IMR-90 (cell line): ENCODE results near the gene NAPB. TPM values are rescaled to one million over a fixed set of nuclear protein-coding genes. Genes with fewer than 3 reads are reported as not detected.

Experiments
- ATAC-seq: fragments of 200-7000 bp; cut with Tn5 transposase; 2 replicates; pipeline ENCODE4 v1.9.1; 2020; ENCODE audit warnings: low read depth, mild to moderate bottlenecking, moderate library complexity
- BruUV-seq: library from RNA; stranded (reverse); fragments of 400-500 nt; replicated peaks from 2 replicates; lab custom pipeline; 2021; lab: Mats Ljungman, UMichigan
- CTCF ChIA-PET: fragments of 300-600 bp; formaldehyde crosslinking; extraction: SDS; loops from one replicate; lab custom pipeline; 2021; ENCODE audit warnings: antibody characterized with exemption; lab: Yijun Ruan, JAX
- POLR2A ChIA-PET: fragments of 300-600 bp; sonication (Branson Sonifier 250); formaldehyde crosslinking; loops from one replicate; lab custom pipeline; 2022; ENCODE audit warnings: antibody characterized with exemption; ENCODE audit not compliant: unreplicated experiment; lab: Charles Lee
- DNase-seq: peaks from one replicate; pipeline ENCODE4 v3.0.0; 2013
- H2AFZ ChIP-seq: replicated peaks from 2 replicates; pipeline ENCODE3; 2013; ENCODE audit warnings: low read length, mild to moderate bottlenecking; ENCODE audit not compliant: poor library complexity
- H2AK5ac ChIP-seq: 2 replicates; pipeline ENCODE4 v1.6.1; 2013; ENCODE audit warnings: low read depth, low read length, inconsistent platforms
- H2AK9ac ChIP-seq: replicated peaks from 2 replicates; pipeline ENCODE3; 2013; ENCODE audit warnings: mild to moderate bottlenecking, low read depth, low read length, moderate library complexity; ENCODE audit not compliant: poor library complexity
- H2BK120ac ChIP-seq: 2 replicates; pipeline ENCODE4 v1.6.1; 2013; ENCODE audit warnings: low read depth, low read length, inconsistent platforms
- H2BK15ac ChIP-seq: 3 replicates; pipeline ENCODE4 v1.6.1; 2013; ENCODE audit warnings: low read depth, low read length, inconsistent platforms
- H2BK20ac ChIP-seq: 2 replicates; pipeline ENCODE4 v1.6.1; 2013; ENCODE audit warnings: low read depth, mild to moderate bottlenecking, inconsistent platforms, low read length, moderate library complexity
- H2BK5ac ChIP-seq: 2 replicates; pipeline ENCODE4 v1.6.1; 2013; ENCODE audit warnings: mild to moderate bottlenecking, low read depth, low read length, inconsistent platforms; ENCODE audit not compliant: poor library complexity, severe bottlenecking
- H3K14ac ChIP-seq: replicated peaks from 2 replicates; pipeline ENCODE4 v1.6.1; 2013; ENCODE audit warnings: low read depth, low read length, inconsistent platforms
- H3K18ac ChIP-seq: 2 replicates; pipeline ENCODE4 v1.6.1; 2013; ENCODE audit warnings: low read depth, low read length, control low read depth
- H3K23ac ChIP-seq: 2 replicates; pipeline ENCODE4 v1.6.1; 2013; ENCODE audit warnings: low read depth, low read length, inconsistent platforms
- H3K27ac ChIP-seq: 2 replicates; pipeline ENCODE4 v1.5.1; 2013; ENCODE audit warnings: mild to moderate bottlenecking, control low read depth, low read length; ENCODE audit not compliant: insufficient read depth
- H3K27me3 ChIP-seq: 2 replicates; pipeline ENCODE4 v1.6.1; 2013; ENCODE audit warnings: low read length; ENCODE audit not compliant: control insufficient read depth, insufficient read depth
- H3K36me3 ChIP-seq: 2 replicates; pipeline ENCODE4 v1.6.1; 2013; ENCODE audit warnings: low read length, mixed read lengths; ENCODE audit not compliant: control insufficient read depth, insufficient read depth
- H3K4ac ChIP-seq: 2 replicates; pipeline ENCODE4 v1.6.1; 2013; ENCODE audit warnings: low read depth, low read length, inconsistent platforms
- H3K4me1 ChIP-seq: 2 replicates; pipeline ENCODE4 v1.6.1; 2013; ENCODE audit warnings: low read length, mixed read lengths; ENCODE audit not compliant: control insufficient read depth, insufficient read depth
- H3K4me2 ChIP-seq: 2 replicates; pipeline ENCODE4 v1.6.1; 2013; ENCODE audit warnings: low read depth, mild to moderate bottlenecking, control low read depth, low read length, moderate library complexity
- H3K4me3 ChIP-seq: 2 replicates; pipeline ENCODE4 v1.5.1; 2013; ENCODE audit warnings: low read depth, mild to moderate bottlenecking, control low read depth, low read length, moderate library complexity; ENCODE audit not compliant: insufficient read depth
- H3K56ac ChIP-seq: 2 replicates; pipeline ENCODE4 v1.6.1; 2013; ENCODE audit warnings: low read length, inconsistent platforms; ENCODE audit not compliant: insufficient read depth; ENCODE audit errors: extremely low read depth
- H3K79me1 ChIP-seq, 2 experiments: 2 replicates each; pipeline ENCODE4 v1.6.1; 2013; ENCODE audit warnings: low read length in 2 of 2, inconsistent platforms in 1 of 2, low read depth in 1 of 2
- H3K9ac ChIP-seq: 2 replicates; pipeline ENCODE4 v1.6.1; 2013; ENCODE audit warnings: low read depth, low read length, control low read depth
- H3K9me1 ChIP-seq: 2 replicates; pipeline ENCODE4 v1.6.1; 2013; ENCODE audit warnings: low read length, inconsistent platforms; ENCODE audit not compliant: insufficient read depth
- H3K9me3 ChIP-seq: 2 replicates; pipeline ENCODE4 v1.6.1; 2013; ENCODE audit warnings: low read length; ENCODE audit not compliant: control insufficient read depth, insufficient read depth
- H4K20me1 ChIP-seq: 2 replicates; pipeline ENCODE4 v1.6.1; 2013; ENCODE audit warnings: low read length, inconsistent platforms; ENCODE audit not compliant: insufficient read depth
- H4K5ac ChIP-seq: 2 replicates; pipeline ENCODE4 v1.6.1; 2013; ENCODE audit warnings: mild to moderate bottlenecking, low read depth, low read length, control low read depth
- H4K8ac ChIP-seq, 2 experiments: 2 replicates each; pipeline ENCODE4 v1.6.1; 2013; ENCODE audit warnings: low read depth in 2 of 2, low read length in 2 of 2, control low read depth in 1 of 2, inconsistent platforms in 1 of 2
- H4K91ac ChIP-seq: 2 replicates; pipeline ENCODE4 v1.6.1; 2013; ENCODE audit warnings: low read depth, low read length, inconsistent platforms; ENCODE audit not compliant: insufficient read depth
- BHLHE40 ChIP-seq: fragments of 150-350 bp; IDR thresholded peaks from 2 replicates; pipeline ENCODE4 v1.6.1; 2016; ENCODE audit warnings: mild to moderate bottlenecking, low read depth, low read length
- CHD1 ChIP-seq: IDR thresholded peaks from 2 replicates; pipeline ENCODE4 v1.6.1; 2012; ENCODE audit warnings: low read depth, low read length, improper control_type of control experiment
- MAFK ChIP-seq: IDR thresholded peaks from 2 replicates; pipeline ENCODE4 v1.6.1; 2012; ENCODE audit warnings: low read depth, low read length, improper control_type of control experiment
- MXI1 ChIP-seq: IDR thresholded peaks from 2 replicates; pipeline ENCODE4 v1.6.1; 2012; ENCODE audit warnings: low read depth, mild to moderate bottlenecking, low read length, moderate library complexity, borderline replicate concordance
- POLR2A ChIP-seq: IDR thresholded peaks from 2 replicates; pipeline ENCODE4 v1.6.1; 2012; ENCODE audit warnings: mild to moderate bottlenecking, low read depth, low read length
- RCOR1 ChIP-seq: IDR thresholded peaks from 2 replicates; pipeline ENCODE4 v1.6.1; 2012; ENCODE audit warnings: mild to moderate bottlenecking, low read length, improper control_type of control experiment; ENCODE audit not compliant: insufficient replicate concordance
- RFX5 ChIP-seq: IDR thresholded peaks from 2 replicates; pipeline ENCODE4 v1.8.0; 2012; ENCODE audit warnings: low read depth, mild to moderate bottlenecking, low read length, moderate library complexity
- WGBS, 2 experiments: methylation state at CpG; one replicate each; pipeline versions ENCODE4 v1.1.5 to v1.1.7; 2013; ENCODE audit warnings: missing lambda C conversion rate in 2 of 2; ENCODE audit not compliant: insufficient read length in 1 of 2; ENCODE audit errors: extremely low coverage in 2 of 2; 5-methylcytosine and 5-hydroxymethylcytosine counted together
- dilution Hi-C: fragments of 300-500 bp; cut with HindIII; formaldehyde crosslinking; loops from one replicate; pipeline ENCODE4 v1.14.3; 2018; ENCODE audit warnings: low sequenced_read_pairs; ENCODE audit not compliant: unreplicated experiment
- in situ Hi-C: fragments of 300-500 bp; cut with MboI; formaldehyde crosslinking; loops from 3 replicates; pipeline ENCODE4 v1.14.3; 2019; ENCODE audit warnings: low sequenced_read_pairs, inconsistent platforms, mixed read lengths
- intact Hi-C: fragments of 100-400 bp; cut with micrococcal nuclease; formaldehyde crosslinking; loops from 2 replicates; pipeline ENCODE4 v1.10.0; 2022
- polyA plus RNA-seq, 3 experiments: library from polyadenylated mRNA; depleted of rRNA; stranded (reverse); fragments of >200 nt; gene quantifications; 2 replicates each; pipeline ENCODE4 v1.2.3, GENCODE V29; 2012; ENCODE audit warnings: low replicate concordance in 1 of 3
- total RNA-seq: library from RNA; depleted of rRNA; stranded (reverse); fragments of >200 nt; gene quantifications from 2 replicates; pipeline ENCODE4 v1.2.3, GENCODE V29; 2012
- TF ChIP-seq, protein P1 (sequence below): fragments of 150-350 bp; IDR thresholded peaks from 2 replicates; pipeline ENCODE4 v1.6.1; 2017; ENCODE audit warnings: mild to moderate bottlenecking, antibody characterized with exemption, low read length, low read depth
- TF ChIP-seq, protein P2 (sequence below): conservative IDR thresholded peaks from 2 replicates; pipeline ENCODE4 v1.5.1; 2012; ENCODE audit warnings: mild to moderate bottlenecking, low read depth, low read length, improper control_type of control experiment

NAPB gene
- total and polyA plus RNA-seq, 2 of the 4 experiments (the other 2 are of a cell fraction) = 4.4 to 5.2 TPM

DNA sequence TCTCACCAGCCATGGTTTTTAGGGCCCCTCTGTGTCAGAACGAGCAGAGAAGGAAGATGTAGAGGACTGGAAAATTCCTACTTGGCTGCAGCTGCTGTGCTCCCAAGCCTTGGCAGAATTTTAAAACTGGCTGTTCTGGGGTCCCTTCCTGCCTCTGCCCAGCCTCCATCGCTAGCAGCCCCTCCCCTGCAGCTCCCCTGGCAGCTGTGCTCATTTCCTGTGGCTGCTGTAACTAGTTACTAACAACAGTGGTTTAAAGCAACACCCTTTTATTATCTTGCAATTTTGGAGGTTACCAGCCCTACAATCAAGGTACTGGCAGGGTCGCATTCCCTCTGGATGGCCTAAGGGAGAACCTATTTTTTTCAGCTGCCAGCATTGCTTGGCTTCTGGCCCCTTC, 35.1 kb upstream of the NAPB start:
- Histone ChIP-seq H3K27ac (no peak overlapping the region), H3K4me3 (no peak overlapping the region), H2AFZ (no peak overlapping the region), H2AK9ac (no peak overlapping the region), H2BK20ac (no peak overlapping the region), H4K91ac (no peak overlapping the region), H3K9ac (no peak overlapping the region), H3K27me3 (peaks cover 6% of the 10 kb centered on the region), H3K9me1 (no peaks in the 10 kb centered on the region; the same call in 1 of the 2 replicates), H3K9me3 (no peaks in the 10 kb centered on the region), H3K4me1 (no peaks in the 10 kb centered on the region), H2BK15ac (no peak overlapping the region), H3K14ac (no peak overlapping the region), H3K56ac (no peak overlapping the region), H3K4me2 (no peak overlapping the region), H4K20me1 (no peaks in the 10 kb centered on the region), H4K8ac (no peak overlapping the region), H3K18ac (no peak overlapping the region), H4K5ac (no peak overlapping the region), H2AK5ac (no peak overlapping the region), H2BK120ac (no peak overlapping the region), H3K4ac (no peak overlapping the region), H3K36me3 (no peaks in the 10 kb centered on the region), H3K79me1 (no peaks in the 10 kb centered on the region), H3K23ac (no peak overlapping the region), H2BK5ac (no peak overlapping the region)
- no peak for TF ChIP-seq RCOR1
- TF ChIP-seq CHD1 = no peak
- no peak for TF ChIP-seq MXI1
- TF ChIP-seq RFX5 = no peak
- no peak for TF ChIP-seq BHLHE40
- TF ChIP-seq, protein P1, sequence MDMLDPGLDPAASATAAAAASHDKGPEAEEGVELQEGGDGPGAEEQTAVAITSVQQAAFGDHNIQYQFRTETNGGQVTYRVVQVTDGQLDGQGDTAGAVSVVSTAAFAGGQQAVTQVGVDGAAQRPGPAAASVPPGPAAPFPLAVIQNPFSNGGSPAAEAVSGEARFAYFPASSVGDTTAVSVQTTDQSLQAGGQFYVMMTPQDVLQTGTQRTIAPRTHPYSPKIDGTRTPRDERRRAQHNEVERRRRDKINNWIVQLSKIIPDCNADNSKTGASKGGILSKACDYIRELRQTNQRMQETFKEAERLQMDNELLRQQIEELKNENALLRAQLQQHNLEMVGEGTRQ = no peak
- no peak for TF ChIP-seq MAFK
- TF ChIP-seq, protein P2, sequence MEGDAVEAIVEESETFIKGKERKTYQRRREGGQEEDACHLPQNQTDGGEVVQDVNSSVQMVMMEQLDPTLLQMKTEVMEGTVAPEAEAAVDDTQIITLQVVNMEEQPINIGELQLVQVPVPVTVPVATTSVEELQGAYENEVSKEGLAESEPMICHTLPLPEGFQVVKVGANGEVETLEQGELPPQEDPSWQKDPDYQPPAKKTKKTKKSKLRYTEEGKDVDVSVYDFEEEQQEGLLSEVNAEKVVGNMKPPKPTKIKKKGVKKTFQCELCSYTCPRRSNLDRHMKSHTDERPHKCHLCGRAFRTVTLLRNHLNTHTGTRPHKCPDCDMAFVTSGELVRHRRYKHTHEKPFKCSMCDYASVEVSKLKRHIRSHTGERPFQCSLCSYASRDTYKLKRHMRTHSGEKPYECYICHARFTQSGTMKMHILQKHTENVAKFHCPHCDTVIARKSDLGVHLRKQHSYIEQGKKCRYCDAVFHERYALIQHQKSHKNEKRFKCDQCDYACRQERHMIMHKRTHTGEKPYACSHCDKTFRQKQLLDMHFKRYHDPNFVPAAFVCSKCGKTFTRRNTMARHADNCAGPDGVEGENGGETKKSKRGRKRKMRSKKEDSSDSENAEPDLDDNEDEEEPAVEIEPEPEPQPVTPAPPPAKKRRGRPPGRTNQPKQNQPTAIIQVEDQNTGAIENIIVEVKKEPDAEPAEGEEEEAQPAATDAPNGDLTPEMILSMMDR = no peak
- no peak for TF ChIP-seq POLR2A
- WGBS, 2 experiments = no CpG with 5 or more reads among the region's 3 CpGs
- DNase-seq (no peak), ATAC-seq (no peak)
- ChIA-PET POLR2A (no interaction called here), CTCF (no interaction called here)
- dilution Hi-C loops = no loop called here
- intact Hi-C loops = no loop called here
- no TSS peak for BruUV-seq
- in situ Hi-C loops = no loop called here
